ENCODE measurements around the gene NFU1.
"Not testable (repeated sequence)": the region's sequence is repeated elsewhere in the genome, so short reads cannot be mapped to it uniquely, and the experiment has no call there.

Gene NFU1

GRCh38 chr2:69372767-69373166, 64.5 kb downstream of the NFU1 start:
- peaks cover 52% of the 10 kb centered on the region for H3K36me3 ChIP-seq
- H3K4me3 ChIP-seq (ENCODE audit: low read depth, low read length), result no peak overlapping the region
- TF ChIP-seq, protein P1, sequence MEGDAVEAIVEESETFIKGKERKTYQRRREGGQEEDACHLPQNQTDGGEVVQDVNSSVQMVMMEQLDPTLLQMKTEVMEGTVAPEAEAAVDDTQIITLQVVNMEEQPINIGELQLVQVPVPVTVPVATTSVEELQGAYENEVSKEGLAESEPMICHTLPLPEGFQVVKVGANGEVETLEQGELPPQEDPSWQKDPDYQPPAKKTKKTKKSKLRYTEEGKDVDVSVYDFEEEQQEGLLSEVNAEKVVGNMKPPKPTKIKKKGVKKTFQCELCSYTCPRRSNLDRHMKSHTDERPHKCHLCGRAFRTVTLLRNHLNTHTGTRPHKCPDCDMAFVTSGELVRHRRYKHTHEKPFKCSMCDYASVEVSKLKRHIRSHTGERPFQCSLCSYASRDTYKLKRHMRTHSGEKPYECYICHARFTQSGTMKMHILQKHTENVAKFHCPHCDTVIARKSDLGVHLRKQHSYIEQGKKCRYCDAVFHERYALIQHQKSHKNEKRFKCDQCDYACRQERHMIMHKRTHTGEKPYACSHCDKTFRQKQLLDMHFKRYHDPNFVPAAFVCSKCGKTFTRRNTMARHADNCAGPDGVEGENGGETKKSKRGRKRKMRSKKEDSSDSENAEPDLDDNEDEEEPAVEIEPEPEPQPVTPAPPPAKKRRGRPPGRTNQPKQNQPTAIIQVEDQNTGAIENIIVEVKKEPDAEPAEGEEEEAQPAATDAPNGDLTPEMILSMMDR (IDR thresholded peaks at IDR 0.05; ENCODE audit: low read depth, low read length), result no peak
- no peaks in the 10 kb centered on the region for H3K9me3 ChIP-seq (ENCODE audit: severe bottlenecking)
- DNase-seq, result no peak
- no peak overlapping the region for H3K27ac ChIP-seq
- H3K27me3 ChIP-seq (ENCODE audit: insufficient read depth, low read depth, severe bottlenecking), result no peaks in the 10 kb centered on the region

DNA sequence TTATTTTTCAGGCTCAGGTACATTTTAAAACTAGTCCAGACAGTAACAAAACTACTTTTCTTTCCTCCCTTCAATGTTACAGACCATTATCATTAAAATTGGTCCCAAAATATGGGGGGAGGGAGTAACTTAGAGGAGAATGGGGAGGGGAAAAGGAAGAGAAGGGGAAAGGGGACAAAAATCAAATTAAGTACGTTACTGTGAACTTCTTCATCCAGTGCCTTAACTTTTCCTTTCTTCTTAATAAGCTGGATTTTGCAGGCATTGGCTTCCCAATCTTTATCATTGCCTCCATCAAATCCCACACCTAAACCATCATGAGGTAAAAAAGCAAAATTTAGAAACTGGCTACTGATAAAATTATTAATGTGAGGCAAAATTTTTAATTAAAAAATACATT, 67.4 kb downstream of the NFU1 start:
- Histone ChIP-seq H3K36me3 (peaks cover 73% of the 10 kb centered on the region), H3K27ac (no peak overlapping the region), H3K4me3 (ENCODE audit: low read depth, low read length) (no peak overlapping the region), H3K27me3 (ENCODE audit: insufficient read depth, low read depth, severe bottlenecking) (no peaks in the 10 kb centered on the region), H3K9me3 (ENCODE audit: severe bottlenecking) (no peaks in the 10 kb centered on the region)
- DNase-seq, result no peak
- TF ChIP-seq, protein P1 (IDR thresholded peaks at IDR 0.05; ENCODE audit: low read depth, low read length), result no peak

- Histone ChIP-seq H3K9me3 (ENCODE audit: severe bottlenecking) (no peaks in the 10 kb centered on the region), H3K27ac (no peak overlapping the region), H3K4me3 (ENCODE audit: low read depth, low read length) (no peak overlapping the region), H3K27me3 (ENCODE audit: insufficient read depth, low read depth, severe bottlenecking) (no peaks in the 10 kb centered on the region), H3K36me3 (peaks cover 79% of the 10 kb centered on the region)
- TF ChIP-seq, protein P1 (IDR thresholded peaks at IDR 0.05; ENCODE audit: low read depth, low read length), result no peak
- DNase-seq, result no peak
These were observed 68.6 kb downstream of the NFU1 start for GRCh38 chr2:69368588-69368987.

- DNase-seq, result no peak
- H3K9me3 ChIP-seq (ENCODE audit: severe bottlenecking), result no peaks in the 10 kb centered on the region
- no peak overlapping the region for H3K4me3 ChIP-seq (ENCODE audit: low read depth, low read length)
- H3K27me3 ChIP-seq (ENCODE audit: insufficient read depth, low read depth, severe bottlenecking), result no peaks in the 10 kb centered on the region
- TF ChIP-seq, protein P1 (IDR thresholded peaks at IDR 0.05; ENCODE audit: low read depth, low read length), result no peak
- H3K27ac ChIP-seq, result no peak overlapping the region
- H3K36me3 ChIP-seq, result peaks cover 87% of the 10 kb centered on the region
These were observed 77.9 kb downstream of the NFU1 start for GRCh38 chr2:69359371-69359770.

DNA sequence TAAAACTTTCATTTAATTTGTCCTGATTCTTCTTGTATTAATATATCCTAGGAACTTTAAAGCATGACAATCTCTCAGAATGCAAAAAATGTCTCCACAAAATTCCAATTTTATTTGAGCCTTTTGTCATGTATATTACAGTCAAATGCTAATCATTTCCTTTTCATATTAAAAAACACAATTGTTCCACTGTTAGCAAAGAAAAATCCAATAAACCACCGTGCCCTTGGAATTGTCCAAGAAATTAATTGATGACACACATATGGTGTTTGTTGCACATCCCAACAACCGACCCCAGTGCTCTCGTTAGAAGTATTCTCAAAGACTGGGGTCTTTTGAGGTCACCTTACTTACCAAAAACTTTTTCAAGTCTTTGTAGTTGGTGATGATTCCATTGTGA, 78.3 kb downstream of the NFU1 start:
- Histone ChIP-seq H3K9me3 (ENCODE audit: severe bottlenecking) (no peaks in the 10 kb centered on the region), H3K4me3 (ENCODE audit: low read depth, low read length) (no peak overlapping the region), H3K27me3 (ENCODE audit: insufficient read depth, low read depth, severe bottlenecking) (no peaks in the 10 kb centered on the region), H3K36me3 (peaks cover 88% of the 10 kb centered on the region), H3K27ac (no peak overlapping the region)
- DNase-seq, result no peak
- TF ChIP-seq, protein P1 (IDR thresholded peaks at IDR 0.05; ENCODE audit: low read depth, low read length), result no peak

DNA sequence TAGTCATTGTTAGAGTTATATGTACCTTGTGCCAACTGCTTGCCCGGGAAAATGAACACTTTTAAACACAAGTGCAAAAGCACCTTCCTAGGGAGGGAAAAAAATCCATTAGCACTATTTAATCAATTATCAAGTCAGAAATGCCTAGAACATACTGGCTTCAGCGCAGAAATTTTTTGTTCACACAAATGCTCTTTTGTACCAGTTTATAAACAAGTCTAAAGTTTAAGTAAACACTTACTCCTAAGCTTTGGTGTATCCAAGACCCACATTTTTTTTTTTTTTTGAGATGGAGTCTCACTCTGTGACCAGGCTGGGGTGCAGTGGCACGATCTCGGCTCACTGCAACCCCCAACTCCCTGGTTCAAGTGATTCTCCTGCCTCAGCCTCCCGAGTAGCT, 80.8 kb downstream of the NFU1 start:
- Histone ChIP-seq H3K27ac (no peak overlapping the region), H3K4me3 (ENCODE audit: low read depth, low read length) (no peak overlapping the region), H3K27me3 (ENCODE audit: insufficient read depth, low read depth, severe bottlenecking) (no peaks in the 10 kb centered on the region), H3K9me3 (ENCODE audit: severe bottlenecking) (no peaks in the 10 kb centered on the region), H3K36me3 (peaks cover 84% of the 10 kb centered on the region)
- no peak for DNase-seq
- TF ChIP-seq, protein P1 (IDR thresholded peaks at IDR 0.05; ENCODE audit: low read depth, low read length), result no peak

DNA sequence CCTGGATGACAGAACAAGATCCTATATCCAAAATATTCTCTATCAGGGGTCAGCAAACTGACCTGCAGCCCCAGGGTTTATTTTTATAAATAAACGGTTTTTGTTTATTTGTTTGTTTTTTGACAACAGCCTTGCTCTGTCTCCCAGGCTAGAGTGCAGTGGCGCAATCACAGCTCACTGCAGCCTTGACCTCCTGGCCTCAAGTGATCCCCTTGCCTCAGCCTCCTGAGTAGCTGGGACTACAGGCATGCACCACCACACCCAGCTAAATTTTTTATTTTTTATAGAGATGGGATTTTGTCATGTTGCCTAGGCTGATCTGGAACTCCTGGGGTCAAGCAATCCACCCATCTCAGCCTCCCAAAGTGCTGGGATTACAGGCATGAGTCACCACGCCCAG, 82.3 kb downstream of the NFU1 start:
- not testable (repeated sequence) for H3K9me3 ChIP-seq (ENCODE audit: severe bottlenecking); H3K27me3 ChIP-seq (ENCODE audit: insufficient read depth, low read depth, severe bottlenecking); DNase-seq; H3K4me3 ChIP-seq (ENCODE audit: low read depth, low read length); H3K27ac ChIP-seq
- H3K36me3 ChIP-seq, result peaks cover 79% of the 10 kb centered on the region

Measured in WERI-Rb-1 (cell line).